Stimulated activated CD8-positive, alpha-beta memory T cell treated with anti-CD3 and anti-CD28 coated beads, Interleukin-4, amount 100 ng/mL, for 48 hours (primary cell): ENCODE data around the gene ZNF793.

Experiments
- DNase-seq: peaks from one replicate; pipeline ENCODE4 v3.0.0-alpha.2; 2020

The ZNF793 gene

DNA sequence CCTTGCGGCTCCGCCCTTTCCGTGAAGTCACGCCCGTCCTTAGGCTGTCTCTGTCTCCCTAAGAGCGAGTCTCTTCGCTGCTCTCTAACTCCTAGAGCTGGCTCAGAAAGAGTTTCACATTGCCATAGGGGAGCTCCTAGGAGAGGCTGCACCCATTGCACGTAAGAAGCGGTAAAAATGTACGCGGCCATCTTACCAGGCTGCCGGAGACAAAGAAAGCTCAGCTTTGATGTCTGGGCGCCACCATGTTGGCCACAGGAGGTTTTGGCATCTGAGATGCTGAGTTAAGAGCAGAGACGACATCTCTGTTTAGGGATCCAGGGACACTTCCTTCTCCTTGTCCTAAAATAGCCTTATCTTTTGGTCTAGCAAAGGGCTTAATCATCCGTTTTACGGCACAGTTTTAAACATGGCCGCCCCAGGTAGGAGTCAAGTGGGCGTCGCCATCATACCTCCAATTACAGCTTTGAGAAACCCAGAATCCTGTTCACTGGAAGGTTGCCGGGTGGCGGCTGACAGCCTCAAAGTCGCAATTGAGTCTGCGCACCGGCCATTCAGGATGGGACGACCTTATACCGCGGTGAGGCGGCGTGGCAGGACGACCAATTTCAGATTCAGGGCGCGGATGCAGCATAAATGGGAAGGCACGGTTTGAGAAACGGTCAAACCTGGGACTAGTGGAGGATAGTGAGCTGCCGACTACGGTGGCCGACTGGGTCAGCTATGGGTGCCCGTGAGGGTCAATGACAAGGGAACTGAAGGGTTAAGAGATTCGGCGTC, at the start of gene ZNF793:
Gene ZNF793 (plus strand): TSS at position 553 of the 780 bp plus-strand sequence. CDS start 16,501 bp downstream, outside the sequence.
- peak; percentile 89 for DNase-seq

- no peak for DNase-seq
Observed at GRCh38 chr19:37466277-37466797, 40.4 kb upstream of the ZNF793 start.

- DNase-seq = peak; percentile 86
Observed at GRCh38 chr19:37466798-37467607, 39.7 kb upstream of the ZNF793 start, which contains the start of gene ZNF569. Gene ZNF569 (minus strand): TSS chr19:37467444. CDS start chr19:37444921, 22,523 bp downstream.

- no peak for DNase-seq
Observed at GRCh38 chr19:37467608-37468090, 39.1 kb upstream of the ZNF793 start.

DNA sequence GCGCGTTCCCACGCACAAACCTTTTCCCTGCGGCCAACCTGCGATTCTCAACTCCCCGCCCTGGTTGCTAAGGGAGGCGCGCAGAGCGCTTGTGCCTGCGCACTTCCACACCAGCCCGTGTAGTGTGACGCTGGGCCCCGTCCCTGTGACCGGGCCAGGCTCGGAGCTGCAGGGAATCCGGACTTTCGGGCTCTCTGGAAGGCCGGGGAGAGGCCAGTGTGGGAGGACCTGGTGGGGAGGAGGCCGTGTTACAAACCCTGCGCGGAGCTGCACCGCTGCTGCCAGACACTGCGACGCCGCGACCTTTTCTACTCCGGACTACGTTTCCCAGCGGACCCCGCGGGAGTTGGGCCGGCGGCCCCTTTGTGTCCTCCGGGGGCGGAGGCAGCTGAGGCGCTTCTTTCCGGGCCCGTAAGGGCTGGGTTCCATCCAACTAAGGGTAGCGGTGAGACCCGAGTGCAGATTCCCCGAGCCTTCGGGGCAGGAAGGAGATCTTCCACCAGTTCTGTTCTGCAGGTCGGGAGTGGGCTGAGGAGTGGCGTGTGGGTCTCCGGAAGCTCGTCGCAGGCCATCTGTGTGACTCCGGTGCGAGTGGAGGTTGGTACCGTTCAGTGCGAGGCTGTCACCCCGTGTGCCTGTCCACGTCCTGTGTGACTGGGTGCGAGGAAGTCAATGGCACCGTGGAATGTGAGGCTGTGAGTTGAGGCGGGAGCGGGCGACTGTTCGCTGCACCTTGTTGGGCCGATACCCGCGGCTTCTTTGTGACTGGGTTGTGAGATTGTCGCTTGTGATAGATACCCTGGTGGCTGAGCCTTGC, 37.6 kb upstream of the ZNF793 start, which contains the start of gene ZNF570:
Gene ZNF570 (plus strand): TSS at position 396 of the 817 bp plus-strand sequence. CDS start 999 bp downstream, outside the sequence.
- DNase-seq = peak; percentile 90

- no peak for DNase-seq
Observed at GRCh38 chr19:37470216-37470615, 36.5 kb upstream of the ZNF793 start.

DNA sequence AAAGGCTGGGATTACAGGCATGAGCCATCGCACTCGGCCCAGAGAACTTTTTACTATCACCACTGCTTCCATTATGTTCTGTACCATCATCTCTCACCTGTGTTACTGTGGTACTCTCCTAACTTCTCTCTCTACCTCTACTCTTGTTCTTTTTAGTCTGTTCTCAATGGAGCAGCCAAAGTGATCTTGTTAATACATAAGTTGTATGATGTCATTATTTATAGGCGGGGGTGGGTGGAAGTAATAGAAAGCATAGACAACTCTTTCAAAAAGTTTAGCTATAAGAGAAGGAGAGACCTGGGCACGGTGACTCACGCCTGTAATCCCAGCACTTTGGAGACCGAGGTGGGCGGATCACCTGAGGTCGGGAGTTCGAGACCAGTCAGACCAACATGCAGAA, 34.6 kb upstream of the ZNF793 start:
- no peak for DNase-seq

DNA sequence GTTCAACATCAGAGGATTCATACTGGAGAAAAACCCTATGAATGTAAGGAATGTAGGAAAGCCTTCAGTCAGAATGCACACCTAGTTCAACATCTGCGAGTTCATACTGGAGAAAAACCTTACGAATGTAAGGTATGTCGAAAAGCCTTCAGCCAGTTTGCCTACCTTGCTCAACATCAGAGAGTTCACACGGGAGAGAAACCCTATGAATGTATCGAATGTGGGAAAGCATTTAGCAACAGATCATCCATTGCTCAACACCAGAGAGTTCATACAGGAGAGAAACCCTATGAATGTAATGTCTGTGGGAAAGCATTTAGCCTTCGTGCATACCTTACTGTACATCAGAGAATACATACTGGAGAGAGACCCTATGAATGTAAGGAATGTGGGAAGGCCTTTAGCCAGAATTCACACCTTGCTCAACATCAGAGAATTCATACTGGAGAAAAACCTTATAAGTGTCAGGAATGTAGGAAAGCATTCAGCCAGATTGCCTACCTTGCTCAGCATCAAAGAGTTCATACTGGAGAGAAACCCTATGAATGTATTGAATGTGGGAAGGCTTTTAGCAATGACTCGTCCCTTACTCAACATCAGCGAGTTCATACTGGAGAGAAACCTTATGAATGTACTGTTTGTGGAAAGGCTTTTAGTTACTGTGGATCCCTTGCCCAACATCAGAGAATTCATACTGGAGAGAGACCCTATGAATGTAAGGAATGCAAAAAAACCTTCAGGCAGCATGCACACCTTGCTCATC, 22.2 kb upstream of the ZNF793 start:
- DNase-seq = no peak

DNA sequence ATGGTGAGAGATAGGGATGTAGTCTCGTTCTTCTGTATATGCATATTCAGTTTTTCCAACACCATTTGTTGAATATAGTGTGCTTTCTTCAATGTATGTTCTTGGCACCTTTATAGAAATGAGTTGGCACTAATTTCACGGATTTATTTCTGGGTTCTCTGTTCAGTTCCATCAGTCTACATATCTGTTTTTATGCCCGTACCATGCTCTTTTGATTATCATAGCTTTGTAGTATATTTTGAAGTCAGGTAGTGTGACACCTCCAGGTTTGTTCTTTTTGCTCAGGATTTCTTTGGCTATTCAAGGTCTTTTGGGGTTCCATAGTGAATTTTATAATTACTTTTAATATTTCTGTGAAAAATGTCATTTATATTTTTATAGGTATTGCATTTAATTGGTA, 14.5 kb upstream of the ZNF793 start:
- no peak for DNase-seq

GRCh38 chr19:37505958-37506386, 767 bp upstream of the ZNF793 start:
- no peak for DNase-seq

- DNase-seq = no peak
Observed at GRCh38 chr19:37507167-37507464, 377 bp downstream of the ZNF793 start.

- DNase-seq = no peak
Observed at GRCh38 chr19:37511186-37511585, 4.4 kb downstream of the ZNF793 start.

DNA sequence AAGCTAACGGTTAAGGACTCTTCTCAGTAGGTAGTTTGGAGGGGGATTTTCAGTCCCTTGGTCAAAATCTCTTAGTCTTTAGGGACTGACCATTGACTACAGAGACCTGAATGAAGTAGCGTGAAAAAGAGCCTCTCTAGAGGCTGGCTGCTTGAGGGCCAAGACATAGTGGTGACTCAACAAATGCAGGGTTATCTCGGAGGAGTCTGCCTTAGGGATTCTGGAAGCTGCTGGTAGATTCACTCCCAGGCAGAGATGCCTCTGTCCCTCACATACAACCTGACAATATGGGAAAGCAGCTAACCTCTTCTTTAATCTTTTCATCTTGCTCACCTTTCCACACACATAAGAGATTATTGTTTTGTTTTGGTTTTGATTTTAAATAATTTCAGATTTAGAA, 5.1 kb downstream of the ZNF793 start:
- no peak for DNase-seq

- no peak for DNase-seq
Observed at GRCh38 chr19:37513397-37513796, 6.7 kb downstream of the ZNF793 start.

GRCh38 chr19:37519890-37520289, 13.2 kb downstream of the ZNF793 start:
- no peak for DNase-seq

DNA sequence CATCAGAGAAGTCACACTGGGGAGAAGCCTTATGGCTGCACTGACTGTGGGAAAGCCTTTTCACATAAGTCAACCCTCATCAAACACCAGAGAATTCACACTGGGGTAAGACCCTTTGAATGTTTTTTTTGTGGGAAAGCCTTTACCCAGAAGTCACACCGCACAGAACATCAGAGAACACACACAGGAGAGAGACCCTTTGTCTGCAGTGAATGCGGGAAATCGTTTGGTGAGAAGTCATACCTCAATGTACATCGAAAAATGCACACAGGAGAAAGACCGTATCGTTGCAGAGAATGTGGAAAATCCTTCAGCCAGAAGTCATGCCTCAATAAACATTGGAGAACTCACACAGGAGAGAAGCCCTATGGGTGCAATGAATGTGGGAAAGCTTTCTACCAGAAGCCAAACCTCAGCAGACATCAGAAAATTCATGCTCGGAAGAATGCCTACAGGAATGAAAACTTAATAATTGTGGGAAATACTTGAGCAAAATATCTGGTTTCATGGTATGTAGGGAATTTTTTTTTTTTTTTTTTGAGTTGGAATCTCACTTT, 30.7 kb downstream of the ZNF793 start:
- DNase-seq = no peak

- peak; percentile 71 for DNase-seq
Observed at GRCh38 chr19:37551129-37551993, 44.6 kb downstream of the ZNF793 start.

GRCh38 chr19:37563518-37563917, 56.8 kb downstream of the ZNF793 start:
- DNase-seq = no peak

DNA sequence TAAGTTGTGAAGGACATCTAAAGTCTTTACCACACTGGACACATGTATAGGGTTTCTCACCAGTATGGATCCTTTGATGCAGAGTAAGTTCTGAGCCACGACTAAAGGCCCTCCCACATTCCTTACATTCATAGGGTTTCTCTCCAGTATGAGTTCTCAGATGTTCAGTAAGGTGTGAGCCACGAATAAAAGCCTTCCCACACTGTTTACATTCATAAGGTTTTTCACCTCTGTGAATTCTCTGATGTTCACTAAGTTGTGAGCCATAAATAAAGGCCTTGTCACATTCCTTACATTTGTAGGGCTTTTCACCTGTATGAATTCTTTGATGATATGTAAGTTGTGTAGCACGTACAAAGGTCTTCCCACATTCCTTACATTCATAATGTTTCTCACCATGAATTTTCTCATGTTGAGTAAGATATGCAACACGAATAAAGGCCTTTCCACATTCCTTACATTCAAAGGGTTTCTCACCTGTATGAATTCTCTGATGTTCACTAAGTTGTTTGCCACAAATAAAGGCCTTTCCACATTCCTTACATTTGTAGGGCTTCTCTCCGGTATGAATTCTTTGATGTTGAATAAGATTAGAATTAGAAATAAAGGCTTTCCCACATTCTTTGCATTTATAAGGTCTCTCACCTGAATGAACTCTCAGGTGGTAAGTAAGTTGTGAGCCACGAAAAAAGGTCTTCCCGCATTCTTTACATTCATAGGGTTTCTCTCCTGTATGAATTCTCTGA, 58.1 kb downstream of the ZNF793 start:
- DNase-seq = no peak

DNA sequence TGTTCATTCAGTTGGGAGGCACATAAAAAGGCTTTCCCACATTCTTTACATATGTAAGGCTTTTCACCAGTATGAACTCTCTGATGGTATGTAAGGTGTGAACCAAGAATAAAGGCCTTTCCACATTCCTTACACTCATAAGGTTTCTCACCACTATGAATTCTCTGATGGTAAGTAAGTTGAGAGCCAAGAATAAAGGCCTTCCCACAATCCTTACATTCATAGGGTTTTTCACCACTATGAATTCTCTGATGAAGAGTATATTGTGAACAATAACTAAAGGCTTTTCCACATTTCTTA, 58.6 kb downstream of the ZNF793 start:
- no peak for DNase-seq
